ENCODE results near the gene BCL11A.

The BCL11A gene

DNA sequence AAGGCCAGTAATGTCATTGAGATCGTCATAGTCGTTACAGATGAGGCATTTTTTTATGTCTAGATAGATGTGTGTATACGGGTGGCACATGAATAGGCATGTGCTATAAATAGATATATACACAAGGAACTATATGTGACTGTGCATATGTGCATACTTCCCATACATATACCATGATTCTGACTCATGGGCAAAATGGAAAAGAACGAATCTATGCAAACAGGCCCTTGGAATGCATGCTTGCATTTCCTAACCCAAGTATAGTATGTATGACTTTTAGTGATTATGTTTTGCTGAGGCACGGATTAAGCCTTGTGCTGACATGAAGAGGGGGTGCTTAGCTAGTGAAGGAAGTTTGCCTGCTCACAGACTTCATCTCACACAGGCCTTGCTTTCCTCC lies 111.7 kb downstream of the BCL11A start:
- Histone ChIP-seq H3K27me3 (ENCODE audit: insufficient read depth, low read depth) (no peaks in the 10 kb centered on the region), H3K36me3 (ENCODE audit: insufficient read depth) (no peaks in the 10 kb centered on the region), H4K20me1 (ENCODE audit: insufficient read depth) (no peaks in the 10 kb centered on the region), H3K9ac (no peak overlapping the region), H3K27ac (no peak overlapping the region), H3K4me2 (no peak overlapping the region), H3K4me1 (ENCODE audit: low read depth, poor library complexity, severe bottlenecking) (peaks cover 13% of the 10 kb centered on the region), H2AFZ (ENCODE audit: low read depth) (no peak overlapping the region), H3K79me2 (ENCODE audit: insufficient read depth, low read depth) (no peaks in the 10 kb centered on the region), H3K4me3 (IDR thresholded peaks at IDR 0.05; ENCODE audit: insufficient read depth, low read depth, low read length) (no peak overlapping the region)
- TF ChIP-seq, protein P1, sequence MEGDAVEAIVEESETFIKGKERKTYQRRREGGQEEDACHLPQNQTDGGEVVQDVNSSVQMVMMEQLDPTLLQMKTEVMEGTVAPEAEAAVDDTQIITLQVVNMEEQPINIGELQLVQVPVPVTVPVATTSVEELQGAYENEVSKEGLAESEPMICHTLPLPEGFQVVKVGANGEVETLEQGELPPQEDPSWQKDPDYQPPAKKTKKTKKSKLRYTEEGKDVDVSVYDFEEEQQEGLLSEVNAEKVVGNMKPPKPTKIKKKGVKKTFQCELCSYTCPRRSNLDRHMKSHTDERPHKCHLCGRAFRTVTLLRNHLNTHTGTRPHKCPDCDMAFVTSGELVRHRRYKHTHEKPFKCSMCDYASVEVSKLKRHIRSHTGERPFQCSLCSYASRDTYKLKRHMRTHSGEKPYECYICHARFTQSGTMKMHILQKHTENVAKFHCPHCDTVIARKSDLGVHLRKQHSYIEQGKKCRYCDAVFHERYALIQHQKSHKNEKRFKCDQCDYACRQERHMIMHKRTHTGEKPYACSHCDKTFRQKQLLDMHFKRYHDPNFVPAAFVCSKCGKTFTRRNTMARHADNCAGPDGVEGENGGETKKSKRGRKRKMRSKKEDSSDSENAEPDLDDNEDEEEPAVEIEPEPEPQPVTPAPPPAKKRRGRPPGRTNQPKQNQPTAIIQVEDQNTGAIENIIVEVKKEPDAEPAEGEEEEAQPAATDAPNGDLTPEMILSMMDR (conservative IDR thresholded peaks at IDR 0.05; ENCODE audit: low read depth, low read length), result no peak

DNA sequence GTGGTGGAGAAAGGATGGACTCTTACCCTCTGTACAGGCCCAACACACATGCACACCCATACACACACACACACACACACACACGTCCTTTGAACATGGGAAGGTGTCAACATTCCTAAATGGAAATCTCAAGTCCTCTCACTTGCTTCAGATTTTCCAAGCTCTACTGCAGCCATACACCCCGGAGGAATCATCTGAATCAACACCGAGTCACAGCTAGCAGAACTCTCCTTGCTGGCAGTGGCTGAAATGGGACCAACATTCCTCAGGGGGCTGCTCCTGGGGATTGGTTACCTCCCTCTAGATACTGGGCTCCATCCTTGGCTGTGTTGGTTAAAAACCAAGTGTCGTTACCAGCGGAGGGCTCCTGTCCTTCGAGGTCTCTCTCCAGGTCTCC lies 112.7 kb downstream of the BCL11A start:
- TF ChIP-seq, protein P1 (conservative IDR thresholded peaks at IDR 0.05; ENCODE audit: low read depth, low read length), result no peak
- H3K27me3 ChIP-seq (ENCODE audit: insufficient read depth, low read depth), result no peaks in the 10 kb centered on the region
- H2AFZ ChIP-seq (ENCODE audit: low read depth), result no peak overlapping the region
- H3K4me1 ChIP-seq (ENCODE audit: low read depth, poor library complexity, severe bottlenecking), result peaks cover 3% of the 10 kb centered on the region
- H3K79me2 ChIP-seq (ENCODE audit: insufficient read depth, low read depth), result no peaks in the 10 kb centered on the region
- no peaks in the 10 kb centered on the region for H4K20me1 ChIP-seq (ENCODE audit: insufficient read depth)
- H3K9ac ChIP-seq, result no peak overlapping the region
- H3K36me3 ChIP-seq (ENCODE audit: insufficient read depth), result no peaks in the 10 kb centered on the region
- no peak overlapping the region for H3K27ac ChIP-seq
- no peak overlapping the region for H3K4me2 ChIP-seq
- H3K4me3 ChIP-seq (IDR thresholded peaks at IDR 0.05; ENCODE audit: insufficient read depth, low read depth, low read length), result no peak overlapping the region

DNA sequence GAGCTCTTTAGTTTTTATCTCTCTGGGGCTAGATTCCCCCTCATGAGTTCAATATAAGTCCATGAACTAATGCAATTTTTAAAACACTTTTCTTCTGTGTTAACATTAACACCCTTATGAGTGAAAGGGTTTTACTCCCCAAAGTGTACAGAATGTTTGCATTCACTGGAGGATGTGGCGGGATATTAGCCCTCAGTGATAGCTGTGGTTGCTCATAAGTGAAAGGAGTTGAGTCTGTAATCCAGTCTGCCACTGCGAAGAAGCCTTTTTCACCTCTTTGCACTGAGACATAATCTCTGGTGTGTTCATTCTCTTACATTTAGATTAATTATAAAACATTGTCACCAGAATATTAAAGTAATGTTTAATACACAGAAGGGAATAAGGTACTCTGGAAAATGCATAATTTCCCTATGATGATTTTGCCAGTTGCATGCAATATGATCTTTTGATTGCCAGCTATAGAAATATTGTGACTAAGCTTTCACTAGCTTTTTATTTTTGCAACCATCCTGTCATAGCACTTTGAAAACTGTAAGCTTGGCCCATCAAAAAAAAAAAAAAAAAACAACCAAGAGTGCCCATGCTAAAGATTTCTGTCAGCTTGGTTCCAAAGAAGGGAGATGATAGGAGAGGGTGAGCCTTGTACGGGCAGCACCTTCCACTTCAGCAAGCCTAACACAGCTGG lies 113.2 kb downstream of the BCL11A start:
- H3K4me1 ChIP-seq (ENCODE audit: low read depth, poor library complexity, severe bottlenecking), result no peaks in the 10 kb centered on the region

GRCh38 chr2:60439219-60439974 lies 114.1 kb downstream of the BCL11A start:
- TF ChIP-seq, protein P1 (conservative IDR thresholded peaks at IDR 0.05; ENCODE audit: low read depth, low read length), result no peak
- Histone ChIP-seq H2AFZ (ENCODE audit: low read depth) (no peak overlapping the region), H3K27ac (no peak overlapping the region)

More for the DNA sequence above, 113.2 kb downstream of the BCL11A start:
- TF ChIP-seq, protein P1 (conservative IDR thresholded peaks at IDR 0.05; ENCODE audit: low read depth, low read length), result no peak
- Histone ChIP-seq H3K4me2 (no peak overlapping the region), H3K79me2 (ENCODE audit: insufficient read depth, low read depth) (no peaks in the 10 kb centered on the region), H4K20me1 (ENCODE audit: insufficient read depth) (no peaks in the 10 kb centered on the region), H2AFZ (ENCODE audit: low read depth) (no peak overlapping the region), H3K4me3 (IDR thresholded peaks at IDR 0.05; ENCODE audit: insufficient read depth, low read depth, low read length) (no peak overlapping the region), H3K27me3 (ENCODE audit: insufficient read depth, low read depth) (no peaks in the 10 kb centered on the region), H3K27ac (no peak overlapping the region), H3K36me3 (ENCODE audit: insufficient read depth) (no peaks in the 10 kb centered on the region), H3K9ac (no peak overlapping the region)

More at GRCh38 chr2:60439219-60439974, 114.1 kb downstream of the BCL11A start:
- Histone ChIP-seq H3K4me3 (IDR thresholded peaks at IDR 0.05; ENCODE audit: insufficient read depth, low read depth, low read length) (no peak overlapping the region), H3K4me2 (no peak overlapping the region), H3K79me2 (ENCODE audit: insufficient read depth, low read depth) (no peaks in the 10 kb centered on the region), H3K4me1 (ENCODE audit: low read depth, poor library complexity, severe bottlenecking) (no peaks in the 10 kb centered on the region), H3K9ac (no peak overlapping the region), H3K36me3 (ENCODE audit: insufficient read depth) (no peaks in the 10 kb centered on the region), H4K20me1 (ENCODE audit: insufficient read depth) (no peaks in the 10 kb centered on the region), H3K27me3 (ENCODE audit: insufficient read depth, low read depth) (no peaks in the 10 kb centered on the region)

Data from KMS-11 (cell line).